AG09309 (cell line): ENCODE measurements around the gene FRMD7.
"Not testable (repeated sequence)": the region's sequence is repeated elsewhere in the genome, so short reads cannot be mapped to it uniquely, and the experiment has no call there.

Experiments used
- DNase-seq: peaks from one replicate; pipeline ENCODE4 v3.0.0-alpha.2; 2010; ENCODE audit warnings: low read depth
- H3K4me3 ChIP-seq: 2 replicates; pipeline ENCODE4 v1.5.1; 2011; ENCODE audit warnings: mild to moderate bottlenecking, low read depth, low read length, moderate library complexity; ENCODE audit not compliant: control insufficient read depth
- TF ChIP-seq, protein P1 (sequence below): IDR thresholded peaks from 2 replicates; pipeline ENCODE4 v1.5.1; 2011; ENCODE audit warnings: mild to moderate bottlenecking, low read depth, low read length, inconsistent platforms; ENCODE audit not compliant: insufficient read depth, control insufficient read depth; ENCODE audit errors: missing control alignments

The FRMD7 gene

DNA sequence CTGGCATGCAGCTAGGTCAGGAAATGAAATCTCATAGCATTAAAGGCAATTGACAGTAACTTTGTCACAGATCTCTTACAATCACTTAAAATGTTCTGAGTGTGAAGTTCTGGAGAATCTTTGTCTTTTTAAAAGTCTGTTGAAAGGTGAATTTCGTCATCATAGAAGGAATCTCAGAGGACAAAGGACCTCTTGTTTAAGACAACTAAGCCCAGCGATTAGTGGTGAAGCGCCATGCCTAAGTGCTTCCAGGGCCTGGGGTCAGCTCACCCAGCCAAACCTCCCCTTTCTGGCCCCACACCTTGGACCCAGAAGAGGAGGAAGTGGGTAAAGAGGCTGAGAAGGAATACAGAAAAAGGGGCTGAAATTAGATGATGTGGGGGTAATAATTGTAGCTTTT is 8.5 kb downstream of the FRMD7 start:
- no peak overlapping the region for H3K4me3 ChIP-seq
- TF ChIP-seq, protein P1, sequence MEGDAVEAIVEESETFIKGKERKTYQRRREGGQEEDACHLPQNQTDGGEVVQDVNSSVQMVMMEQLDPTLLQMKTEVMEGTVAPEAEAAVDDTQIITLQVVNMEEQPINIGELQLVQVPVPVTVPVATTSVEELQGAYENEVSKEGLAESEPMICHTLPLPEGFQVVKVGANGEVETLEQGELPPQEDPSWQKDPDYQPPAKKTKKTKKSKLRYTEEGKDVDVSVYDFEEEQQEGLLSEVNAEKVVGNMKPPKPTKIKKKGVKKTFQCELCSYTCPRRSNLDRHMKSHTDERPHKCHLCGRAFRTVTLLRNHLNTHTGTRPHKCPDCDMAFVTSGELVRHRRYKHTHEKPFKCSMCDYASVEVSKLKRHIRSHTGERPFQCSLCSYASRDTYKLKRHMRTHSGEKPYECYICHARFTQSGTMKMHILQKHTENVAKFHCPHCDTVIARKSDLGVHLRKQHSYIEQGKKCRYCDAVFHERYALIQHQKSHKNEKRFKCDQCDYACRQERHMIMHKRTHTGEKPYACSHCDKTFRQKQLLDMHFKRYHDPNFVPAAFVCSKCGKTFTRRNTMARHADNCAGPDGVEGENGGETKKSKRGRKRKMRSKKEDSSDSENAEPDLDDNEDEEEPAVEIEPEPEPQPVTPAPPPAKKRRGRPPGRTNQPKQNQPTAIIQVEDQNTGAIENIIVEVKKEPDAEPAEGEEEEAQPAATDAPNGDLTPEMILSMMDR = no peak
- DNase-seq = no peak

DNA sequence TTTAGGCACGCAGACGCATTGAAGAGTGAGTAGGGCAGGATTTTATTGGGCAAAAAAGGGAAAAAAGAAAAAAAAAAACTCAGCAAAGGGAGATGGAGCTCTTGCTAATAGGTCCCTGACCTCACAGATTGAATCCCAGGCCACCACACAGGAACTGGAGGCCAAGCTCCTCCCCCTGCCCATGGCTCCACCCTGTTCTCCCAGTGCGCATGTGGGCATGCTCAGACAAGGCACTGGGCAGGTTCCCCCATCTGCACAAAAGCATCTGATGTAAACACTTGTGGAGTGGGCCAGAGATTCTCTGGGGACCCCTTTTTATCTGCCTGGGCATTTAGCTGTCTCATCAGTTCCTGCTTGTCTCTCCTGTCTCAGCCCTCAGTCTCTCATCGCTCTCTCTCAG is 9.5 kb downstream of the FRMD7 start:
- TF ChIP-seq, protein P1 = no peak
- DNase-seq = no peak
- no peak overlapping the region for H3K4me3 ChIP-seq

DNA sequence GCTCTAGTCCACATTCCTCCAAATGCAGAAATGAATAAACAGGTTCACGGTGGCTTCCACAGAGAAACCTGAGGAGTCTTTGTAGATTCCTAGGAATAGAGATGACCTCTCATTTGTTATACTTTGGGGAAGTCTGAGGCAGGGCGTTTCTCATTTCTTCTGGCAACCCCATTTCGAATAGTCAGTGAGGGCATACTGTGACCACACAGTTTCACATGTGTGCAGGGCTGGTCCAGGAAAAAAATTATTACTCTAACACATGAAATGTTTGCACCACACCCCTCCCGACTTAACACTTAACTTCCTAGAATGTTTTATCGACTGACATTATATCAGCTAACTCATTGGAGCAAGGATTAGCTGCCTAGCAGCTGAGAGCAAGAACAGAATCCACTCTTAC is 12.0 kb downstream of the FRMD7 start:
- no peak overlapping the region for H3K4me3 ChIP-seq
- TF ChIP-seq, protein P1 = no peak

DNA sequence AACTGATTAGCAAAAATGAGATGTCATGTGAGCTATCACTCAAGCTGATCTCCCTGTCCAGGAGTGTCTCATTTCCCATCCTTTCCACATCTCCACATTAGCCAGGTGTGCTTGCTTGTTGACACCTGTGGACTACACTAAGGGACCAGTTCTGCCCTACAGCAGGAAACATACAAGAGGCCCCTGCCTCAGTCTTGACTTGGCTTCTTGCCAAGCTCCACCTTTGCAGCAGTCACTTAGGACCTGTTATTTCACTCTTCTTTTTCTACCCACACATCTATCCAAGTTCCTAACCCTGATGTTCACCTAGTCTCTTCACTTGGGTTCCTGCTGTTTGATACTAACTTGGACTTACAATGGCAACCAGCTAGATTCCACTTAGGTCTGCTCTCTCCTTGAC is 13.2 kb downstream of the FRMD7 start:
- no peak overlapping the region for H3K4me3 ChIP-seq
- DNase-seq = no peak
- TF ChIP-seq, protein P1 = no peak

More for the DNA sequence above, 12.0 kb downstream of the FRMD7 start:
- DNase-seq = no peak

DNA sequence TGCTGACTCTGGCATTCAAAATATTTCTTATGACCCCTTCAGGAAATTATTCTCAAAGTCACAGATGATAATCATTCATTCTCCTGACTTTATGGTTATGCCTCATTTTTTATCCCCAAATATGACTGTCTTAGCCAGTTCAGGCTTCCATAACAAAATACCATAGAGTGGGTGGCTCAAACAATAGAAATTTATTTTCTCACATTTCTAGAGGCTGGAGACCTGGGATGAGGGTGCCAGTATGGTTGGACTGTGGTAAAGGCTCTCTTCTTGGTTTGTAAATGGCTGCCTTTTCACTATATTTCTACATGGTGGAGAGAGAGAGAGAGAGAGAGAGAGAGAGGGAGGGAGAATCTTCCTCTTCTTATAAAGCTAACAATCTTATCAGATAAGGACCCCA is 20.5 kb downstream of the FRMD7 start:
- DNase-seq = no peak
- H3K4me3 ChIP-seq = no peak overlapping the region
- TF ChIP-seq, protein P1 = no peak

DNA sequence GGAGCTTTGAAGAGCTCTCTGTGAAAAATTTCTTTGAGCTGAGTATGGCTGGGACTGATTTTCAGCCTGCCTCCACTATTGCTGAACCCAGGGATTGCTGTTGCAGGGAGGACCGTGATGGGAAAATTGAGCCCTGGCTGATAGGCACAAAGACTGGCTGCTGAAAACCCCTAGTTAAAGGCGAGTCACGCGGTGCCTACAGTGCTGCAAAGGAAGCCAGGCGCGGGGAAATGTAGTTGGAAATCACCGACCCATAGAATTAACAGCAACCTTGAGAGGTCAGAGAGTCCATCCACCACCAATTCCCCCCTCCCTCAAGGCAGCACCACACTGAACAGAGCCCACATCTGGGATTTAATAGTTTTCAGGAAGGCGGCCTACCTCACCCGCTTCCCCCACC is 26.0 kb downstream of the FRMD7 start:
- no peak overlapping the region for H3K4me3 ChIP-seq
- no peak for DNase-seq
- TF ChIP-seq, protein P1 = no peak

DNA sequence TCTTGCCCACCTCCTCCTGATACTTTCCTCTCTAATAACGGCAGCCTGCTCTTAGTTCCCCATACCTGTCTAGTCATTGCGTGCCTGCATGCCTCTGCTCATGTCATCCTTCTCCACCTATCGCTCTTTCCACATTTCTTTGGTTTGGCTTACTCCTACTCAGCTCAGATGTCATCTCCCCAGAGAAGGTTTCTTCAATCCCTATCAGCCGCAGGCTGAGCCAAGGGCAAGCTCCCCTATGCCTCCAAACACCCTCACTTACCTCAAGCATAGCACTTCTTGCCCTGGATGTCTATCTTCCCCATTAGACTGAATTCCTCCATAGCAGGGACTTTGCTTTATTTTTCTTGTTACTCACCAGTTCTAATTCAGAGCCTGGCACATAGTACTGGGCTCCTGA is 26.6 kb downstream of the FRMD7 start:
- no peak overlapping the region for H3K4me3 ChIP-seq
- no peak for DNase-seq
- TF ChIP-seq, protein P1 = no peak

DNA sequence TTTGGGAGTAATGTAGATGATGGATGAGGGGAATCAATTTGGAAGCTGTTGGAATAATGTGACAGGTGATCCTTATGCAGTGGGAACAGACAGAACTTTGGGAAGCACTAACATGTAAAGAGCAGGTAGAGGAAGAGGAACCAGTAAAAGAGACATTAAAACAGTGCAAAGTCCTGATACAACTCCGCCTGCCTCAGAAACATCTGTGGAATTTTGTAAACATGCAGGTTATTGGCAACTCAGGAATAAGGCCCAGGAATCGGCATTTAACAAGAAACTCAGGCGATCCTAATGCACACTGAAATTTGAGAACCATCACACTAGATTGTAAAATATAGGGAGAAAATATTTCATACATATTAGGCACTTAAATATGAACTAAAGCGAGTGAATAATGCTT is 29.1 kb downstream of the FRMD7 start:
- not testable (repeated sequence) for DNase-seq, H3K4me3 ChIP-seq
